Right lobe of liver (tissue), 6 donors: Measurements from ENCODE around the gene KCNK3. TPM values are rescaled to one million over a fixed set of nuclear protein-coding genes. Genes with fewer than 3 reads are reported as not detected.

ENCODE experiments used
- ATAC-seq, 4 donors: fragments of 200-7000 bp; cut with Tn5 transposase; one replicate each; pipeline ENCODE4 v1.9.1; 2020; ENCODE audit warnings: mild to moderate bottlenecking in 4 of 4, moderate library complexity in 4 of 4
- DNase-seq, 3 donors: peaks; one replicate each; pipeline ENCODE4 v3.0.0-alpha.2; 2020
- H3K27ac ChIP-seq, 3 donors: fragments of 200-600 bp; one replicate each; pipeline ENCODE4 v1.8.0; 2022
- H3K27me3 ChIP-seq, 2 donors: fragments of 200-600 bp; one replicate each; pipeline ENCODE4 v1.8.0; 2022
- H3K36me3 ChIP-seq, 4 donors: fragments of 200-600 bp; sonication (generic) in 1 of 4; one replicate each; pipeline versions ENCODE4 v1.5.1 to v1.8.0; 2017 to 2022; ENCODE audit warnings: control low read depth in 1 of 4
- H3K4me1 ChIP-seq, 4 donors: fragments of 200-600 bp; sonication (generic) in 1 of 4; one replicate each; pipeline versions ENCODE4 v1.5.1 to v1.8.0; 2017 to 2022; ENCODE audit warnings: control low read depth in 1 of 4
- H3K4me3 ChIP-seq, 3 donors: fragments of 200-600 bp; one replicate each; pipeline ENCODE4 v1.8.0; 2022
- H3K9me3 ChIP-seq, 4 donors: fragments of 200-600 bp; sonication (generic) in 1 of 4; one replicate each; pipeline versions ENCODE4 v1.5.1 to v1.8.0; 2017 to 2022; ENCODE audit warnings: control low read depth in 1 of 4
- CTCF ChIP-seq, 4 donors: fragments of 200-600 bp in 3 of 4; fragments of 450-650 bp in 1 of 4; IDR thresholded peaks; one replicate each; pipeline versions ENCODE4 v1.5.1 to v1.8.0; 2016 to 2022; ENCODE audit warnings: antibody characterized with exemption in 4 of 4, mild to moderate bottlenecking in 2 of 4
- POLR2A ChIP-seq: fragments of 450-650 bp; IDR thresholded peaks from one replicate; pipeline ENCODE4 v1.6.1; 2017; ENCODE audit warnings: antibody characterized with exemption, mild to moderate bottlenecking
- WGBS: methylation state at CpG from one replicate; pipeline ENCODE4 v1.1.6; 2018; ENCODE audit warnings: low coverage, low lambda C conversion rate; ENCODE audit not compliant: insufficient coverage; ENCODE audit errors: missing lambda C conversion rate; 5-methylcytosine and 5-hydroxymethylcytosine counted together
- intact Hi-C, 2 donors: fragments of 100-400 bp; cut with DNase I; formaldehyde crosslinking; loops; one replicate each; pipeline versions ENCODE4 v1.11.2 to v1.14.1; 2022
- total RNA-seq, 6 experiments: library from RNA; depleted of rRNA in 2 of 6; stranded (reverse); fragments of >200 nt in 2 of 6; fragmentation: NEBNext Ultra II Directional in 3 of 6; extraction: Animal tissue kit (Norgen Biotek cat#: 25700) in 3 of 6; gene quantifications; one replicate each; pipeline versions ENCODE4 v1.1.0 to v1.2.4, GENCODE V29; 2016 to 2023
- donor health status: DM: no; HTN: yes; CAD: no.
- donor health status: DM: no; HTN: no; CAD: no.
- donor health status: DM: no; HTN: no; CAD: no.
- donor health status: DM: no; HTN: yes; CAD: no.
- donor health status: DM: no; HTN: yes; CAD: no.

Gene KCNK3
- total RNA-seq, 6 experiments from 2014 or later = 0.18 to 0.43 (median 0.33) TPM

GRCh38 chr2:26716769-26717168, 24.2 kb downstream of the KCNK3 start:
- no peak for DNase-seq
- ATAC-seq = no peak
- Histone ChIP-seq H3K4me3 (no peak overlapping the region), H3K9me3 (no peaks in the 10 kb centered on the region), H3K4me1 (peaks cover 0 to 23% (median 11%) of the 10 kb centered on the region in 4 donors), H3K36me3 (no peaks in the 10 kb centered on the region), H3K27ac (no peak overlapping the region), H3K27me3 (no peaks in the 10 kb centered on the region)
- intact Hi-C loops = no loop called here
- WGBS = 85% methylated on average over 2 of the region's 2 CpGs
- TF ChIP-seq POLR2A = no peak
- TF ChIP-seq CTCF (IDR thresholded peaks at IDR 0.05) = no peak

- peaks cover 0 to 29% (median 13%) of the 10 kb centered on the region in 4 donors for H3K4me1 ChIP-seq
- no peaks in the 10 kb centered on the region for H3K27me3 ChIP-seq
- TF ChIP-seq POLR2A (no peak), CTCF (IDR thresholded peaks at IDR 0.05) (no peak)
- H3K27ac ChIP-seq = no peak overlapping the region
- ATAC-seq (no peak), DNase-seq (no peak)
- no peaks in the 10 kb centered on the region for H3K36me3 ChIP-seq
- H3K9me3 ChIP-seq = no peaks in the 10 kb centered on the region
- no peak overlapping the region for H3K4me3 ChIP-seq
- intact Hi-C loops = no loop called here
- no CpG with 5 or more reads among the region's 5 CpGs for WGBS
Measured at GRCh38 chr2:26717362-26717761, 24.8 kb downstream of the KCNK3 start.

GRCh38 chr2:26718949-26719686, 26.6 kb downstream of the KCNK3 start:
- 84% methylated on average over 6 of the region's 6 CpGs for WGBS

GRCh38 chr2:26720322-26721114, 28.0 kb downstream of the KCNK3 start:
- Histone ChIP-seq H3K36me3 (no peaks in the 10 kb centered on the region), H3K4me3 (no peak overlapping the region), H3K9me3 (no peaks in the 10 kb centered on the region), H3K27ac (peak overlapping the region; percentile 31 to 74 (median 59)), H3K27me3 (no peaks in the 10 kb centered on the region), H3K4me1 (peaks cover 0 to 53% (median 17%) of the 10 kb centered on the region in 4 donors)
- intact Hi-C loops = no loop called here
- TF ChIP-seq CTCF (IDR thresholded peaks at IDR 0.05) = no peak
- TF ChIP-seq POLR2A = no peak
- no CpG with 5 or more reads among the region's 7 CpGs for WGBS
- ATAC-seq (peak; percentile 63 to 73 (median 70)), DNase-seq (peak; percentile 87 to 94 (median 89))

More at GRCh38 chr2:26718949-26719686, 26.6 kb downstream of the KCNK3 start:
- Histone ChIP-seq H3K4me3 (no peak overlapping the region), H3K27ac (no peak overlapping the region), H3K9me3 (no peaks in the 10 kb centered on the region), H3K4me1 (peaks cover 0 to 47% (median 15%) of the 10 kb centered on the region in 4 donors), H3K27me3 (no peaks in the 10 kb centered on the region), H3K36me3 (no peaks in the 10 kb centered on the region)
- intact Hi-C loops = no loop called here
- DNase-seq (no peak), ATAC-seq (no peak)
- TF ChIP-seq CTCF (IDR thresholded peaks at IDR 0.05) (no peak), POLR2A (no peak)
